Measurements from ENCODE around the gene WARS2.
"Not testable (repeated sequence)": the region's sequence is repeated elsewhere in the genome, so short reads cannot be mapped to it uniquely, and the experiment has no call there.

WARS2 gene

GRCh38 chr1:119163396-119163795, 22.9 kb upstream of the WARS2 start:
- TF ChIP-seq, protein P1, sequence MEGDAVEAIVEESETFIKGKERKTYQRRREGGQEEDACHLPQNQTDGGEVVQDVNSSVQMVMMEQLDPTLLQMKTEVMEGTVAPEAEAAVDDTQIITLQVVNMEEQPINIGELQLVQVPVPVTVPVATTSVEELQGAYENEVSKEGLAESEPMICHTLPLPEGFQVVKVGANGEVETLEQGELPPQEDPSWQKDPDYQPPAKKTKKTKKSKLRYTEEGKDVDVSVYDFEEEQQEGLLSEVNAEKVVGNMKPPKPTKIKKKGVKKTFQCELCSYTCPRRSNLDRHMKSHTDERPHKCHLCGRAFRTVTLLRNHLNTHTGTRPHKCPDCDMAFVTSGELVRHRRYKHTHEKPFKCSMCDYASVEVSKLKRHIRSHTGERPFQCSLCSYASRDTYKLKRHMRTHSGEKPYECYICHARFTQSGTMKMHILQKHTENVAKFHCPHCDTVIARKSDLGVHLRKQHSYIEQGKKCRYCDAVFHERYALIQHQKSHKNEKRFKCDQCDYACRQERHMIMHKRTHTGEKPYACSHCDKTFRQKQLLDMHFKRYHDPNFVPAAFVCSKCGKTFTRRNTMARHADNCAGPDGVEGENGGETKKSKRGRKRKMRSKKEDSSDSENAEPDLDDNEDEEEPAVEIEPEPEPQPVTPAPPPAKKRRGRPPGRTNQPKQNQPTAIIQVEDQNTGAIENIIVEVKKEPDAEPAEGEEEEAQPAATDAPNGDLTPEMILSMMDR (IDR thresholded peaks at IDR 0.05) = no peak
- TF ChIP-seq ZFX (IDR thresholded peaks at IDR 0.05; ENCODE audit: borderline replicate concordance) = no peak

DNA sequence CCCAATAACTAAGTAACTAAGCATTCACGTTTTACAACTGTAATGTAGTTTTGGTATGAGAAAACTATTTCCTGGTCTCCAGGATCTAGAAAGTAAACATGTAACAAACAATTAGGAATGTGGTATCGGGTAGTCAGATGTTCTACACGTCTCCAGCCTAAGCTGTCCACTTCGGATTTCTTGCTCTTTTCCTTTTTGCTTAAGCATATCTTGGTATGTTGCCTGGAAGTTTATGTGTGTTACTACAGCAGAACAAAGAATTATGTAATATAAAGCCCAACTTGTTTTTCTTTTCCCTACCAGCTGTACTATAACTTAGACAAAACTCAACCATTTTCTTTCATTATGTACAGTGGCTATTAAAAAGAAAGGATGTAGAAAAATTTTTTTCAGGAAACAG, 20.4 kb upstream of the WARS2 start:
- TF ChIP-seq ZFX (IDR thresholded peaks at IDR 0.05; ENCODE audit: borderline replicate concordance) = no peak
- TF ChIP-seq, protein P1 (IDR thresholded peaks at IDR 0.05) = no peak
- H3K27ac ChIP-seq = no peak overlapping the region; the same call in 1 of the 2 replicates

More at GRCh38 chr1:119163396-119163795, 22.9 kb upstream of the WARS2 start:
- H3K27ac ChIP-seq = no peak overlapping the region

DNA sequence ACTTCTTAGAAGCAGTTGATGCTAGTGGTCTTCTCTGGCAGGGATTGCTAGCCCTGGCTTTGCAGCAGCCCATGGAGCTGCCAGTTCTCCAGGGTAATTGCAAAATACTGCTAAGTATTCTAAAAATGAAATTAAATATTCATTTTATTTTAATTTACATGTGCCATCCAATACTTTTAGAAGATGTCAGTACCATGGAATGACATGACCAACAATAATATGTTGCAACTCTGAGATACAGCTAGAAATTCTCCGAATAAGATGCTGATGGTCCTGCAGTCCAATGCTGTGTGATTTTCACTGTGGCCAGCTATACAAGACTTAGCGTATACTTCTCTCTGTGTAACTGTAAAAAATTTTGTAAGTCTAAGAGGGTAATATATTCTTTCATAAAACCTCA, 20.0 kb upstream of the WARS2 start:
- H3K27ac ChIP-seq = no peak overlapping the region
- TF ChIP-seq ZFX (IDR thresholded peaks at IDR 0.05; ENCODE audit: borderline replicate concordance) = no peak
- TF ChIP-seq, protein P1 (IDR thresholded peaks at IDR 0.05) = no peak

DNA sequence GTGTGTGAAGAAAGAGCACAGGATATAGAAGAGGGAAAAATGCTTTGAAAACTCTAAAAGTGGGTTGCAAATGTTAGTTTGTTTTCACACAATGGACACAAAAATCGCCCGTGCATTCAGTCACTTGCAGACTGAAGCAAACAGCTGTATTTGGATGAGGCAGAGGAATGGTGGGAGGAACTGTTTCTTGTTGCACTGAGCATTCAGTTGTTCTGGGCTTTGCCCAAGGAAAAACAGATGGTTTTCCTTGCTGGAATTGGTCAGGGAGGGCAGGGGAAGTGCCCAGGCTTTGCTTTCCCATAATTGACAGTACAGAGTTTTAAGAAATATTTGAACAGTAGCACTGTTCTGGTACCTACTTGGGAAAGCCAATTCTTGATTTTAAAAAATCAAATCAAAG, 19.5 kb upstream of the WARS2 start:
- H3K27ac ChIP-seq = no peak overlapping the region

GRCh38 chr1:119159111-119159510, 18.7 kb upstream of the WARS2 start:
- no peak overlapping the region for H3K27ac ChIP-seq
- TF ChIP-seq, protein P1 (IDR thresholded peaks at IDR 0.05) = no peak
- no peak for TF ChIP-seq ZFX (IDR thresholded peaks at IDR 0.05; ENCODE audit: borderline replicate concordance)

More for the DNA sequence above, 19.5 kb upstream of the WARS2 start:
- TF ChIP-seq ZFX (IDR thresholded peaks at IDR 0.05; ENCODE audit: borderline replicate concordance) = no peak
- TF ChIP-seq, protein P1 (IDR thresholded peaks at IDR 0.05) = no peak

DNA sequence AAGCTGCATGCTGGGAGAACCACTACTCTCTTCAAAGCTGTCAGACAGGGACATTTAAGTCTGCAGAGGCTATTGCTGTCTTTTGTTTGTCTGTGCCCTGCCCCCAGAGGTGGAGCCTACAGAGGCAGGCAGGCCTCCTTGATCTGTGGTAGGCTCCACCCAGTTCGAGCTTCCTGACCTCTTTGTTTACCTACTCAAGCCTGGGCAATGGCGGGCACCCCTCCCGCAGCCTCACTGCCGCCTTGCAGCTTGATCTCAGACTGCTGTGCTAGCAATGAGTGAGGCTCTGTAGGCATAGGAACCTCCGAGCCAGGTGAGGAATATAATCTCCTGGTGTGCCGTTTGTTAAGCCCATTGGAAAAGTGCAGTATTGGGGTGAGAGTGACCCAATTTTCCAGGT, 16.3 kb upstream of the WARS2 start:
- not testable (repeated sequence) for H3K27ac ChIP-seq

- not testable (repeated sequence) for H3K27ac ChIP-seq
Measured at GRCh38 chr1:119155069-119155468, 14.6 kb upstream of the WARS2 start.

- TF ChIP-seq ZFX (IDR thresholded peaks at IDR 0.05; ENCODE audit: borderline replicate concordance) = no peak
- TF ChIP-seq, protein P1 (IDR thresholded peaks at IDR 0.05) = no peak
Measured at GRCh38 chr1:119150150-119150549, 9.7 kb upstream of the WARS2 start.

More at GRCh38 chr1:119150150-119150549, 9.7 kb upstream of the WARS2 start:
- H3K27ac ChIP-seq = no peak overlapping the region
